Measurements from ENCODE around the gene UBAP2. TPM values are rescaled to one million over a fixed set of nuclear protein-coding genes. Genes with fewer than 3 reads are reported as not detected.

Gene UBAP2, protein sequence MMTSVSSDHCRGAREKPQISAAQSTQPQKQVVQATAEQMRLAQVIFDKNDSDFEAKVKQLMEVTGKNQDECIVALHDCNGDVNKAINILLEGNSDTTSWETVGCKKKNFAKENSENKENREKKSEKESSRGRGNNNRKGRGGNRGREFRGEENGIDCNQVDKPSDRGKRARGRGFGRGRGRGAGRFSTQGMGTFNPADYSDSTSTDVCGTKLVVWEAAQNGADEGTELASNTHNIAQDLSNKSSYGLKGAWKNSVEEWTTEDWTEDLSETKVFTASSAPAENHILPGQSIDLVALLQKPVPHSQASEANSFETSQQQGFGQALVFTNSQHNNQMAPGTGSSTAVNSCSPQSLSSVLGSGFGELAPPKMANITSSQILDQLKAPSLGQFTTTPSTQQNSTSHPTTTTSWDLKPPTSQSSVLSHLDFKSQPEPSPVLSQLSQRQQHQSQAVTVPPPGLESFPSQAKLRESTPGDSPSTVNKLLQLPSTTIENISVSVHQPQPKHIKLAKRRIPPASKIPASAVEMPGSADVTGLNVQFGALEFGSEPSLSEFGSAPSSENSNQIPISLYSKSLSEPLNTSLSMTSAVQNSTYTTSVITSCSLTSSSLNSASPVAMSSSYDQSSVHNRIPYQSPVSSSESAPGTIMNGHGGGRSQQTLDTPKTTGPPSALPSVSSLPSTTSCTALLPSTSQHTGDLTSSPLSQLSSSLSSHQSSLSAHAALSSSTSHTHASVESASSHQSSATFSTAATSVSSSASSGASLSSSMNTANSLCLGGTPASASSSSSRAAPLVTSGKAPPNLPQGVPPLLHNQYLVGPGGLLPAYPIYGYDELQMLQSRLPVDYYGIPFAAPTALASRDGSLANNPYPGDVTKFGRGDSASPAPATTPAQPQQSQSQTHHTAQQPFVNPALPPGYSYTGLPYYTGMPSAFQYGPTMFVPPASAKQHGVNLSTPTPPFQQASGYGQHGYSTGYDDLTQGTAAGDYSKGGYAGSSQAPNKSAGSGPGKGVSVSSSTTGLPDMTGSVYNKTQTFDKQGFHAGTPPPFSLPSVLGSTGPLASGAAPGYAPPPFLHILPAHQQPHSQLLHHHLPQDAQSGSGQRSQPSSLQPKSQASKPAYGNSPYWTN
- total RNA-seq (2022; extraction: Qiagen RNA extraction; ENCODE audit: low read depth), result 33.3 to 41.5 TPM (median 39.3 TPM) in 5 replicates

DNA sequence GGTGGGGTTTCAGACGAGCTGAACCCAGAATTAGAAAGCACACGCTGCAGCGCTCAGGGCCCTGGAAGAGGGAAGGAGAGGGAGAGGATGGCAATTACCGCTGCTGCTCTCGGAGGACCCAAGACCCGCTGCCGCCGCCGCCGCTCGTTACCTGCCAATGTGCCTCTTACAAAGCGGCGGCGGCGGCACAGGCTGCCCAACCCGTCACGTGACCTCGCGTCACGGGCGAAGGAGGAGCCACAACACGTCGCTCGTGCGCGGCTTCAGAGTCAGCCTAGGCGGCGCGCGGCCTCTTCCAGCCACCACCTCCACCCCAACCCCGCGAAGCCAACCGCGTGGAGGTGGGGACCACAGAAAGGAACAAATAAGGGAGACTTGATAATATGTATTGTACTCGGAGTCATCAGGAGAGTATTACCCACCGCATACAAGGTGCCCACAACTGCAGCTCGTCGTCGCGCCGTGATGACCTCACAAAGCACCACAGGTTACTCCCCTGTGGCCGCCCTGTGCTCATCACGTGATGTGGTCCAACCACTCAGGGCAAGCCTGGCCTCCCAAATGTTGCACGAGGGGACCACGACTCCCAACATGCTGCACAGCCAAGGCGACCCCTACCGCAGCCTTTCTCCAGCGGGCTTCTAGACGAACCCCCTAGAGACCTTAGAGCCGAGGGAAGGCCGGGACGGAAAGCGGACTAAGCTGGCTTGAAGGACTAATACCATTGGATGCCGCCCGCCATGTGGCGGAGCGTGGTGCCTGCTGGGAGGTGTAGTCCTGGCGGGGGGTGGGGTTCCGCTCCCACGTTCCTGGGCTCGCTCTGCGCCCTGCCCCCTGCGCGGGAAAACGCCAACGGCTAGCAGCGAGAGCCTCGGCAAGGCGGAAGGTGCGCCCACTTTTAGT lies at the start of gene UBAP2:
UBAP2 (minus strand) TSS at position 161 of the 903 bp plus-strand sequence. CDS start 31,739 bp downstream, outside the sequence.

Other genes with a start within 250 kb of the UBAP2 start
- 43.9 to 50.7 TPM (median 49.9 TPM) in 5 replicates for gene UBE2R2, start 231.7 kb downstream of the UBAP2 start, total RNA-seq (2022; extraction: Qiagen RNA extraction; ENCODE audit: low read depth)
- gene DCAF12, start 77.8 kb upstream of the UBAP2 start, total RNA-seq (2022; extraction: Qiagen RNA extraction; ENCODE audit: low read depth), result 30.3 to 42.1 TPM (median 38.6 TPM) in 5 replicates
- gene UBAP1, start 130.2 kb upstream of the UBAP2 start, total RNA-seq (2022; extraction: Qiagen RNA extraction; ENCODE audit: low read depth), result 39.7 to 45.9 TPM (median 41.1 TPM) in 5 replicates

Data from A549 treated with RU486 at 1 μM for 4 hours (cell line).